HEK293 (cell line): Measurements from ENCODE around the gene CTTN.

Source experiments
- CTCF ChIA-PET: fragments of 350-600 bp; formaldehyde crosslinking; extraction: SDS; loops from one replicate; lab custom pipeline; 2021; ENCODE audit warnings: antibody characterized with exemption; lab: Yijun Ruan, JAX
- POLR2A ChIA-PET: fragments of 300-600 bp; formaldehyde crosslinking; extraction: SDS; loops from one replicate; lab custom pipeline; 2020; ENCODE audit warnings: antibody characterized with exemption, inconsistent platforms; lab: Yijun Ruan, JAX
- H3K27ac ChIP-seq: fragments of 200-500 bp; sonication (Bioruptor generic); 2 replicates; pipeline ENCODE4 v1.5.1; 2014; ENCODE audit warnings: low read depth, low read length, control low read depth, inconsistent platforms; ENCODE audit errors: extremely low read depth
- H3K36me3 ChIP-seq, 2 experiments: fragments of 200-500 bp in 1 of 2; sonication (Bioruptor generic) in 1 of 2; 1 replicate in 1 of 2; 2 replicates in 1 of 2; pipeline ENCODE4 v1.5.1; 2014 to 2017; ENCODE audit warnings: inconsistent platforms in 2 of 2, low read length in 2 of 2; ENCODE audit not compliant: control insufficient read depth in 2 of 2, insufficient read depth in 1 of 2
- H3K4me1 ChIP-seq: fragments of 200-500 bp; sonication (Bioruptor generic); 2 replicates; pipeline ENCODE4 v1.5.1; 2014; ENCODE audit warnings: mild to moderate bottlenecking, low read length, inconsistent platforms; ENCODE audit not compliant: control insufficient read depth, insufficient read depth
- H3K4me3 ChIP-seq: 2 replicates; pipeline ENCODE4 v1.5.1; 2011; ENCODE audit warnings: low read depth, mild to moderate bottlenecking, control low read depth, low read length, moderate library complexity
- H3K9me3 ChIP-seq: fragments of 200-500 bp; sonication (Bioruptor generic); 2 replicates; pipeline ENCODE4 v1.5.1; 2014; ENCODE audit warnings: low read depth, low read length, inconsistent platforms; ENCODE audit not compliant: control insufficient read depth, insufficient read depth
- CTCF ChIP-seq: fragments of 450-650 bp; formaldehyde crosslinking; IDR thresholded peaks from 2 replicates; pipeline ENCODE4 v1.5.1; 2016; ENCODE audit warnings: missing biosample characterization, missing genetic modification characterization
- GFI1B ChIP-seq: fragments of 450-650 bp; formaldehyde crosslinking; IDR thresholded peaks from 2 replicates; pipeline ENCODE4 v1.5.1; 2016; ENCODE audit warnings: missing biosample characterization, missing genetic modification characterization
- KLF10 ChIP-seq: fragments of 450-650 bp; IDR thresholded peaks from 2 replicates; pipeline ENCODE4 v1.5.1; 2018; ENCODE audit warnings: missing biosample characterization, mild to moderate bottlenecking, missing genetic modification characterization
- KLF17 ChIP-seq: fragments of 450-650 bp; formaldehyde crosslinking; IDR thresholded peaks from 2 replicates; pipeline ENCODE4 v1.5.1; 2016; ENCODE audit warnings: missing biosample characterization, missing genetic modification characterization
- KLF9 ChIP-seq: fragments of 450-650 bp; formaldehyde crosslinking; IDR thresholded peaks from 2 replicates; pipeline ENCODE4 v1.5.1; 2016; ENCODE audit warnings: missing biosample characterization, missing genetic modification characterization, low read depth
- MEIS1 ChIP-seq: sonication (generic); formaldehyde crosslinking; IDR thresholded peaks from 2 replicates; pipeline ENCODE4 v1.8.1; 2022; ENCODE audit warnings: missing genetic modification reagents, mild to moderate bottlenecking, borderline replicate concordance
- OSR2 ChIP-seq: fragments of 450-650 bp; formaldehyde crosslinking; IDR thresholded peaks from 2 replicates; pipeline ENCODE4 v1.5.1; 2016; ENCODE audit warnings: missing biosample characterization, missing genetic modification characterization
- REST ChIP-seq: fragments of 450-650 bp; formaldehyde crosslinking; IDR thresholded peaks from 2 replicates; pipeline ENCODE4 v1.5.1; 2016; ENCODE audit warnings: missing biosample characterization, missing genetic modification characterization
- SALL2 ChIP-seq: fragments of 450-650 bp; formaldehyde crosslinking; IDR thresholded peaks from 2 replicates; pipeline ENCODE4 v1.5.0; 2017; ENCODE audit warnings: missing biosample characterization, mild to moderate bottlenecking, missing genetic modification characterization, borderline replicate concordance
- YY2 ChIP-seq: fragments of 450-650 bp; formaldehyde crosslinking; IDR thresholded peaks from 2 replicates; pipeline ENCODE4 v1.5.1; 2016; ENCODE audit warnings: missing biosample characterization, missing genetic modification characterization
- ZBTB44 ChIP-seq: fragments of 450-650 bp; IDR thresholded peaks from 2 replicates; pipeline ENCODE4 v1.5.1; 2018; ENCODE audit warnings: missing biosample characterization, mild to moderate bottlenecking, missing genetic modification characterization
- ZBTB49 ChIP-seq: fragments of 450-650 bp; formaldehyde crosslinking; IDR thresholded peaks from 2 replicates; pipeline ENCODE4 v1.5.1; 2016; ENCODE audit warnings: missing biosample characterization, missing genetic modification characterization, low read depth
- ZEB2 ChIP-seq: fragments of 450-650 bp; formaldehyde crosslinking; IDR thresholded peaks from 2 replicates; pipeline ENCODE4 v1.5.1; 2016; ENCODE audit warnings: missing biosample characterization, missing genetic modification characterization
- ZNF10 ChIP-seq: fragments of 450-650 bp; formaldehyde crosslinking; IDR thresholded peaks from 2 replicates; pipeline ENCODE4 v1.5.1; 2017; ENCODE audit warnings: missing biosample characterization, missing genetic modification characterization
- ZNF366 ChIP-seq: fragments of 450-650 bp; formaldehyde crosslinking; conservative IDR thresholded peaks from 2 replicates; pipeline ENCODE4 v1.5.1; 2016; ENCODE audit warnings: missing biosample characterization, missing genetic modification characterization
- ZNF529 ChIP-seq: fragments of 450-650 bp; formaldehyde crosslinking; IDR thresholded peaks from 2 replicates; pipeline ENCODE4 v1.5.1; 2017; ENCODE audit warnings: missing genetic modification characterization, missing biosample characterization; ENCODE audit not compliant: insufficient replicate concordance
- ZNF530 ChIP-seq: fragments of 450-650 bp; formaldehyde crosslinking; IDR thresholded peaks from 2 replicates; pipeline ENCODE4 v1.5.1; 2016; ENCODE audit warnings: low read depth, missing biosample characterization, missing genetic modification characterization
- ZNF561 ChIP-seq: fragments of 450-650 bp; IDR thresholded peaks from 2 replicates; pipeline ENCODE4 v1.5.1; 2018; ENCODE audit warnings: missing biosample characterization, missing genetic modification characterization, borderline replicate concordance
- ZNF600 ChIP-seq: fragments of 450-650 bp; formaldehyde crosslinking; IDR thresholded peaks from 2 replicates; pipeline ENCODE4 v1.5.1; 2016; ENCODE audit warnings: missing biosample characterization, missing genetic modification characterization
- ZNF670 ChIP-seq: fragments of 450-650 bp; formaldehyde crosslinking; IDR thresholded peaks from 2 replicates; pipeline ENCODE4 v1.5.1; 2016; ENCODE audit warnings: missing biosample characterization, missing genetic modification characterization, low read depth
- ZNF707 ChIP-seq: fragments of 450-650 bp; formaldehyde crosslinking; IDR thresholded peaks from 2 replicates; pipeline ENCODE4 v1.5.1; 2016; ENCODE audit warnings: missing biosample characterization, missing genetic modification characterization
- ZNF776 ChIP-seq: fragments of 450-650 bp; formaldehyde crosslinking; IDR thresholded peaks from 2 replicates; pipeline ENCODE4 v1.5.0; 2017; ENCODE audit warnings: missing biosample characterization, missing genetic modification characterization, borderline replicate concordance
- ZNF843 ChIP-seq: fragments of 450-650 bp; formaldehyde crosslinking; IDR thresholded peaks from 2 replicates; pipeline ENCODE4 v1.5.1; 2016; ENCODE audit warnings: missing biosample characterization, missing genetic modification characterization
- TF ChIP-seq, protein P1 (sequence below): fragments of 450-650 bp; formaldehyde crosslinking; IDR thresholded peaks from 2 replicates; pipeline ENCODE4 v1.5.1; 2016; ENCODE audit warnings: missing biosample characterization, missing genetic modification characterization, low read depth

The CTTN gene

GRCh38 chr11:70353900-70354568 is 44.3 kb upstream of the CTTN start:
- Histone ChIP-seq H3K36me3 (peaks cover 7 to 89% of the 10 kb centered on the region in 2 experiments; a peak in 2 of 3 replicates), H3K9me3 (no peaks in the 10 kb centered on the region), H3K4me3 (no peak overlapping the region), H3K27ac (no peak overlapping the region), H3K4me1 (no peaks in the 10 kb centered on the region)
- TF ChIP-seq ZBTB44 (tag by site-specific recombination) (no peak), ZNF530 (tag by site-specific recombination) (no peak), CTCF (tag by site-specific recombination) (no peak), ZNF707 (tag by site-specific recombination) (no peak), ZEB2 (tag by site-specific recombination) (no peak), ZNF670 (tag by site-specific recombination) (no peak), GFI1B (tag by site-specific recombination) (no peak), KLF10 (no peak), KLF17 (no peak), ZNF600 (no peak)
- TF ChIP-seq, protein P1, sequence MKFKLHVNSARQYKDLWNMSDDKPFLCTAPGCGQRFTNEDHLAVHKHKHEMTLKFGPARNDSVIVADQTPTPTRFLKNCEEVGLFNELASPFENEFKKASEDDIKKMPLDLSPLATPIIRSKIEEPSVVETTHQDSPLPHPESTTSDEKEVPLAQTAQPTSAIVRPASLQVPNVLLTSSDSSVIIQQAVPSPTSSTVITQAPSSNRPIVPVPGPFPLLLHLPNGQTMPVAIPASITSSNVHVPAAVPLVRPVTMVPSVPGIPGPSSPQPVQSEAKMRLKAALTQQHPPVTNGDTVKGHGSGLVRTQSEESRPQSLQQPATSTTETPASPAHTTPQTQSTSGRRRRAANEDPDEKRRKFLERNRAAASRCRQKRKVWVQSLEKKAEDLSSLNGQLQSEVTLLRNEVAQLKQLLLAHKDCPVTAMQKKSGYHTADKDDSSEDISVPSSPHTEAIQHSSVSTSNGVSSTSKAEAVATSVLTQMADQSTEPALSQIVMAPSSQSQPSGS (tag by site-specific recombination) = no peak
- POLR2A ChIA-PET = no interaction called here
- CTCF ChIA-PET = no interaction called here

DNA sequence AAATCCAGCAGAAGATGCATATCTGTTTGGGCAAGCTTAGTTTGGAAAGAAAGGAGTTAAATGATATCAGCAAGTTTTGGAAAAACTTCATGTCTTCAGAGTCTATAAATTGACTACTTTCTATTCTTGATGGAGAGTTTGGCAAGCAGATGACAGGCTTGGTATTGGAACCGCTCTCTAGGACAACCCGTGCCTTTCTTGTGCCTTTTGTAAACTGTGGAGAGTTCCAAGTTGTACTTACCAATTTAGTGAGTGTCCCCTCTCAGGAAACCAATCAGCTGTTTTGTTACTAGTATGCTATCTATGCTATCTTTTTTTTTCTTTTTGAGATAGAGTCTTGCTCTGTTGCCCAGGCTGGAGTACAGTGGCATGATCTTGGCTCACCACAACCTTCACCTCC is 43.7 kb upstream of the CTTN start:
- TF ChIP-seq ZNF529 (tag by site-specific recombination) (no peak), YY2 (no peak), ZNF776 (tag by site-specific recombination) (no peak), MEIS1 (CRISPR knock-in tag) (no peak), ZNF10 (tag by site-specific recombination) (no peak), ZNF561 (no peak), SALL2 (tag by site-specific recombination) (no peak), ZNF843 (tag by site-specific recombination) (no peak), OSR2 (tag by site-specific recombination) (no peak), ZNF366 (tag by site-specific recombination) (no peak), REST (tag by site-specific recombination) (no peak), ZBTB49 (tag by site-specific recombination) (no peak), KLF9 (no peak)
- H3K9me3 ChIP-seq = no peaks in the 10 kb centered on the region
- ChIA-PET CTCF (no interaction called here), POLR2A (no interaction called here)
- H3K4me3 ChIP-seq = no peak overlapping the region
- H3K36me3 ChIP-seq = peaks cover 4 to 89% of the 10 kb centered on the region in 2 experiments; a peak in 2 of 3 replicates
- no peak overlapping the region for H3K27ac ChIP-seq
- H3K4me1 ChIP-seq = no peaks in the 10 kb centered on the region
